HG03175 (cell line): ENCODE results near the gene PABPC1L.
"Not testable (repeated sequence)": the region's sequence is repeated elsewhere in the genome, so short reads cannot be mapped to it uniquely, and the experiment has no call there.

Experiments
- ATAC-seq: cut with Tn5 transposase; IDR thresholded peaks from one replicate; pipeline ENCODE4 v1.9.1; 2021; ENCODE audit warnings: mild to moderate bottlenecking, moderate library complexity; ENCODE audit not compliant: unreplicated experiment

The PABPC1L gene

GRCh38 chr20:44909872-44910689 is at the start of gene PABPC1L:
Gene PABPC1L, plus strand, starts transcription at chr20:44910060. Its CDS starts 84 bp downstream, at chr20:44910144.
- ATAC-seq: peak; percentile 66

DNA sequence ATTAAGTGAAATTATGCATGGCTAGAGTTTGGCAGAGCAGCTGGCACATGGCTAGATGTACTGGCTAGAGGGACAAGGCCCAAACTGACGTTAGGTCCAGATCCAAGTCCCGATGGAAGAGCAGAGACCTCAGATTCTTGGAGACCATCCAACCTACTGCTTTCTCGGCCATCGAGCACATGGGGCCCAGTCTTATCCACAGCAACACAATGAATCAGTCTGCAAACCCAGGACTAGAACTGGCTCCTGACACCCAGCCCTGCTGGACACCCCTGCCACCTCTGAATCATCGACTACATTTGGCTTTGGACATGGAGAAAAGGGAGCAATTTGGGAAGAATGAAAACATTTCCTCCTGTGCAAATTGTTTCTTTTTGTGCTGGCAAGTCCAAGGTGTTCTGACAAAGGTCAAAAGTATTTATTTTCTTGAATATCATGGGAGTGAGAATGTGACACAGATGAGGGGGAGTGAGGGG is 48.3 kb upstream of the PABPC1L start:
- no peak for ATAC-seq

DNA sequence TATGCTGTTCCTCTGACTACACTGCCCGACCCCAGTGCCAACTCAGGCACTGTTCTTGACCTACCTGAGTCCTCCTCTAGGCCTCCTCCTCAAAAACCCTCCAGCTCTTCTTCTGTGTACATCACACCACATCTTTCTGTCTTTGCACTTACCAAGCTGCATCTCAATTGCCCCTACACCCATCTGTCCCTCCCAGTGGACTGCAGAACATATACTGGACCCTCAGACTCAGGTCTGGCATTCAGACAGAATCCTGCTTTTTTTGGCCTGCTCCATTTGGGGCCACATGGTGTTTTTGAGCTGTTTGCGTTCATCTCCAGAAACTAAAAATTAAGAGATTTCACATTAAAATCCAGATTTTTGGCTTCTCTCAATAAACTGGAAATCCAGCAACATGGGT is 47.6 kb upstream of the PABPC1L start:
- no peak for ATAC-seq

DNA sequence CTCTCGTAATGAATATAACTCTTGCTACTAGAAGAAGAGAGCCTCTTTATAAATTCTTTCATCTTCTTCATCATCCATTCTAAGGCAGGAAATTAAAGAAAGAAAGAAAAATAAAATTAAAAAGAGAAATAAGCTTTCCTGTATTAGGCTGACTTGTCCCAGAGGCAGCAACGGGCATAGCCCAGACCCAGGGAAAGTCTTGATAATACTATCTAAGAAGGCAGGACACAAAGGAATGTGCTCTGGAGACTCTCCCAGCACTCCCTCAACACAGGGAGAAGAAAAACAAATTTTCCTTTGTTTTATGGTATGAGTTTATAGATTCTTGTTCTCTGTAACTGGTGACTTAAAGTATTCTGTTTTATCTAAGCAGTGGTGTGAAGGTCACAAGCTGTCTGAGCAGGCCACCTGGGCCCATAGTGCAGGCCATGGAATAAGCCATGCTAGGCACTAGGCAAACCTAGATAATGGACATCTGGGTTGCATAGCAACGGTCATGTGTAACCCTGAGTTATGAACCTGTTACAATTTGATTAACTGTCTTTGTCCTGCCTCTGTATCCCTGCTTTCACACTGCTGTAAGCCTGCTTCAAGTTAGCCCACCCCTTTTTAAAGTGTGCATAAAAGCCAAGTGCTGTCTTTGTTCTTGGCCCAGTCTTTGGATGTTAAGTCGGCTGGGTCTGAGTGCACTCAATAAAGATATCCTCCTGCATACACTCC is 46.3 kb upstream of the PABPC1L start:
- not testable (repeated sequence) for ATAC-seq

- ATAC-seq: not testable (repeated sequence)
These were observed 45.4 kb upstream of the PABPC1L start for GRCh38 chr20:44864493-44864892.

GRCh38 chr20:44866703-44867335 is 43.0 kb upstream of the PABPC1L start:
- no peak for ATAC-seq

- ATAC-seq: no peak
These were observed 40.4 kb upstream of the PABPC1L start for GRCh38 chr20:44869471-44869870.

GRCh38 chr20:44882360-44882759 is 27.5 kb upstream of the PABPC1L start:
- not testable (repeated sequence) for ATAC-seq

DNA sequence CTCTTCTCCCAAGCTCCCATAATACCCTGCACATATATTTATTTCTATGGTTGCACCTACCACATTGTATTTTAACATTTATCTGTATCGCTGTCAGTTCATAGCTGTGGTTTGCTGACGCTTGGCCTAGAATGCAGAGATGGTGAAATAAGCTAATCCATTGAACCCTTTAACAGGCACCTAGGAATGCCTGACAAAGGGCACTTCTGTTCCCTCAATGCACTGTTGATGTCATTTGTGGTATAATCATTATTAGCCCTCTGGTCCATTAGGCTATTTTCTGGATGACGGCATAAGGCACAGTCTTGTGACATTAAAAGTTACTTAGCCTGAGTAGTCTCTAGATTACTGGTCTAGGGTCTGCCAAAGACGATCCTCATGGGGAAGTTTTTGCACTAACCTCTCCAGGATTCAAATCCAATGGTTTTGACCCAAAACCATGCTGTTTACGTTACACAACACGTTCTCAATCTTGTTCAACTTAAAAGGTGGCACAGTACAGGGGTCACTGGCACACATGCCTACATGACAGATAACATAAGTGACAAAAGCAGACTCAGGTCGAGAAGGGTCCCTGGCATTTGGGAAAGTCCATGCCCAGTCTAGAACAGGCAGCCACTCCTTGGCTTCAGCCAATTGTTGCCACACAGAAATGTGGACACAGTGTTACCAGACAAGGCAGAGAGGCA is 26.5 kb upstream of the PABPC1L start:
- ATAC-seq: no peak

- no peak for ATAC-seq
These were observed 24.9 kb upstream of the PABPC1L start for GRCh38 chr20:44884907-44885391.

DNA sequence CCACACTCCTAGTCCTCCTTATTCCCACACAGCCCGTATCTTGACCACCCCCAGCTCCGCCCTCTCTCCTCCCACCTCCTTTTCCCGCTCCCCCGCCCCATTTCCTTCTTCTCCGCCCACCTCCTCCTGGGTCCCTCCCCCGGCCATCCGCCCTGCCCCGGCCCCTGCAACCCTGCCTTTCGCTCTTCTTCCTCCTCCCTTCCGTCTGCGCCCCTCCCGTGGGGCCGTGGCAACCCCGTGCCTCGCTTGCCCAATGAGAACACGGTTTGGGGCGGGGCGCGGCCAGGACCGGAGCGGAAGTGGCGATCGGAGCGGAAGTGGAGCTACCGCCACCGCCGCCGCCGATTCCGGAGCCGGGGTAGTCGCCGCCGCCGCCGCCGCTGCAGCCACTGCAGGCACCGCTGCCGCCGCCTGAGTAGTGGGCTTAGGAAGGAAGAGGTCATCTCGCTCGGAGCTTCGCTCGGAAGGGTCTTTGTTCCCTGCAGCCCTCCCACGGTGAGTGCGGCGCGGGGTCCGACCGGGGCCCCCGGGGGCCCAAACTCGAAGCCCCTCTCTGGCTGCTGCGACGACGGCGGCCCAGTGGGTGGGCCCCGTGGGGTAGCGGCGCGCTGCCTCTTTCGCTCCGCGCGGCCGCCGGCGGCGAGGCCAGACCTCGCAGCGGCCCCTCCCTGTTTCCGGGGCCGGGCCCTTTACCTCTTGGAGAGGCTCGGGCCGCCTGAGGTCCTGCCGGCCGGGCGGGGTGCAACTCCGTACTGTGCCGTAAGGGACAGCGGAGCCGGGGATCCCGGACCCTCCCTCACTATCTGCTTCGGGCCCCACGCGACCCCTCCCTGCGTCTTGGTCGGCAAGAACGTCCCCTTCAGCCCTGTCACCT is 24.2 kb upstream of the PABPC1L start, which contains the start of gene YWHAB:
YWHAB (plus strand) TSS at position 314 of the 874 bp plus-strand sequence. CDS start 15,829 bp downstream, outside the sequence.
- peak; percentile 92 for ATAC-seq

GRCh38 chr20:44886266-44886651 is 23.6 kb upstream of the PABPC1L start:
- no peak for ATAC-seq

GRCh38 chr20:44886828-44887227 is 23.0 kb upstream of the PABPC1L start:
- no peak for ATAC-seq

- no peak for ATAC-seq
These were observed 22.4 kb upstream of the PABPC1L start for GRCh38 chr20:44887466-44887865.

- ATAC-seq: no peak
These were observed 21.4 kb upstream of the PABPC1L start for GRCh38 chr20:44888226-44889103.

DNA sequence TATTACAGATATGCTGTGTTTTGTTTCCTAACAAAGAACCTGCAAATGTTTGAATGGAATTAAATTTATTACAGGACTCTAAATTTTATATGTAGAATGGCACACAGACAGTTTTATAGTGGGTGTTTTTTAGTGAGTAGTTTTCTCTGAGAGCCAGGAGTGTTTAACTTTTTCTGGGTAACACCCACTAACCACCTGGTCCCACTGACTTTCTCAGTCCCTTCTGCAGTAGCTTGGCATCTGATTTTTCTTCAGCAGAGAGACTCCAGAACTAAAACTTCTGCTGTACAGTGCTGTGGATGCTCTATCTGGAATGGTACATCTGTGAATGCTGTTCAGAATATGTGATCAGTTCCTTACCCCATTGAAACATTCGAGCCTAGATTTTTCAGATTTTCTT is 18.0 kb upstream of the PABPC1L start:
- no peak for ATAC-seq

- no peak for ATAC-seq
These were observed 14.9 kb upstream of the PABPC1L start for GRCh38 chr20:44894959-44895358.

DNA sequence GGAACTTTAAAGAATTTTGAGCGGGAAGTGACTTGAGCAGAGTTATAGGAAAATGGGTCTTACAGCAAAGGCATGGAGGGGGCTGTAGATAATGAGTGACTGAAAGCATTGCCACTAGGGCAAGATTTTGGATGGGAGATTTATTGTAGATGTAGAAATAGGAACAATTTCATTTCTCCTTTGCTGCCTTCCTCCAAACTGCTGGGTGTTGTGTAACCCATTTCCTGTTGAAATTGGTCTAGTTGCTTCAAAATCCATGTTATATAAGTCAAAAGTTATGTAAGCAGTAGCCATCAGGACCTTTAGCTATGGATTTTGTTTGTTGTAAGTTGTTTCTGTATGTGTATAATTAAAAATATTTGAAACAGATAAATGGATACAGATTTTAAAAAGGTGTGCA is 13.3 kb upstream of the PABPC1L start:
- no peak for ATAC-seq

DNA sequence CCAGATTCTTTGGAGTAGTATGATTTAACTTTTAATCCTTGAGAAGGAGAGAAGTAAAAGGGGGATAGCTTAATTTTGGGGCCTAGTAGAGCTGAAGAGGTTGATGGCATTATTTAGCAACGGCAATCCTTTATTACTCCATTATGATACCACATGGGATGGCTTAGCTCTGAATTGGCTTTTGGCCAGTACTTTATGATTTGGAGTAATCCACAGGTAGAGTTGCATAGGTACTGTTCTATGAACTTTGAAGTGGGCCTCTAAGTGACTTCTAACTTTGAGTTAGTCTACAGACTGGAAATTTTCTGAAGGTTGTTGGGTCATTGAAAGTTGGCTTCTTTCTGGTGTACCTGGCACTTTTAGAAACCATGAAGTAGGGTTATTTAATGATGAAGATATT is 12.7 kb upstream of the PABPC1L start:
- no peak for ATAC-seq
